Rectal smooth muscle tissue (tissue), 1 donor: ENCODE data around the gene GPHB5.

ENCODE experiments used
- H3K27ac ChIP-seq: one replicate; pipeline ENCODE4 v1.7.0; 2013; ENCODE audit warnings: low read depth, low read length, inconsistent platforms
- H3K27me3 ChIP-seq: one replicate; pipeline ENCODE4 v1.7.0; 2013; ENCODE audit warnings: low read length; ENCODE audit not compliant: control insufficient read depth, insufficient read depth
- H3K36me3 ChIP-seq: one replicate; pipeline ENCODE4 v1.7.0; 2013; ENCODE audit warnings: low read length; ENCODE audit not compliant: control insufficient read depth, insufficient read depth
- H3K4me1 ChIP-seq: one replicate; pipeline ENCODE4 v1.7.0; 2013; ENCODE audit warnings: low read length; ENCODE audit not compliant: control insufficient read depth, insufficient read depth
- H3K4me3 ChIP-seq: one replicate; pipeline ENCODE4 v1.7.0; 2013; ENCODE audit warnings: low read length
- H3K9ac ChIP-seq: one replicate; pipeline ENCODE4 v1.7.0; 2013; ENCODE audit warnings: low read length

Gene GPHB5

GRCh38 chr14:63318835-63319234 is at the start of gene GPHB5:
GPHB5 (minus strand) TSS chr14:63318935; CDS start chr14:63317849, 1,086 bp downstream.
- no peaks in the 10 kb centered on the region for H3K27me3 ChIP-seq
- H3K4me1 ChIP-seq = no peaks in the 10 kb centered on the region
- H3K9ac ChIP-seq = no peak within 1 kb of the TSS
- H3K27ac ChIP-seq = no peak within 1 kb of the TSS
- no peak within 1 kb of the TSS for H3K4me3 ChIP-seq
- no peaks in the 10 kb centered on the region for H3K36me3 ChIP-seq

- H3K9ac ChIP-seq = no peak overlapping the region
- no peaks in the 10 kb centered on the region for H3K27me3 ChIP-seq
- H3K27ac ChIP-seq = no peak overlapping the region
- H3K4me3 ChIP-seq = no peak overlapping the region
- no peaks in the 10 kb centered on the region for H3K4me1 ChIP-seq
- H3K36me3 ChIP-seq = no peaks in the 10 kb centered on the region
Measured at GRCh38 chr14:63367742-63368364, 49.1 kb upstream of the GPHB5 start.

- H3K9ac ChIP-seq = no peak overlapping the region
- H3K4me3 ChIP-seq = no peak overlapping the region
- H3K4me1 ChIP-seq = no peaks in the 10 kb centered on the region
- H3K27ac ChIP-seq = no peak overlapping the region
- no peaks in the 10 kb centered on the region for H3K36me3 ChIP-seq
- no peaks in the 10 kb centered on the region for H3K27me3 ChIP-seq
Measured at GRCh38 chr14:63362389-63362819, 43.7 kb upstream of the GPHB5 start.

- H3K27me3 ChIP-seq = no peaks in the 10 kb centered on the region
Measured at GRCh38 chr14:63361790-63362189, 43.1 kb upstream of the GPHB5 start.

GRCh38 chr14:63357841-63358240 is 39.1 kb upstream of the GPHB5 start:
- no peaks in the 10 kb centered on the region for H3K36me3 ChIP-seq
- no peaks in the 10 kb centered on the region for H3K4me1 ChIP-seq
- no peaks in the 10 kb centered on the region for H3K27me3 ChIP-seq
- no peak overlapping the region for H3K9ac ChIP-seq
- no peak overlapping the region for H3K4me3 ChIP-seq
- H3K27ac ChIP-seq = no peak overlapping the region

More at GRCh38 chr14:63361790-63362189, 43.1 kb upstream of the GPHB5 start:
- H3K4me3 ChIP-seq = no peak overlapping the region
- no peaks in the 10 kb centered on the region for H3K36me3 ChIP-seq
- no peaks in the 10 kb centered on the region for H3K4me1 ChIP-seq
- H3K27ac ChIP-seq = no peak overlapping the region
- H3K9ac ChIP-seq = no peak overlapping the region

- Histone ChIP-seq H3K27ac (no peak overlapping the region), H3K9ac (no peak overlapping the region), H3K36me3 (no peaks in the 10 kb centered on the region), H3K4me3 (no peak overlapping the region), H3K4me1 (no peaks in the 10 kb centered on the region), H3K27me3 (no peaks in the 10 kb centered on the region)
Measured at GRCh38 chr14:63345826-63346225, 27.1 kb upstream of the GPHB5 start.

GRCh38 chr14:63344336-63344735 is 25.6 kb upstream of the GPHB5 start:
- Histone ChIP-seq H3K27me3 (no peaks in the 10 kb centered on the region), H3K27ac (no peak overlapping the region)

GRCh38 chr14:63343878-63344277 is 25.1 kb upstream of the GPHB5 start:
- Histone ChIP-seq H3K36me3 (no peaks in the 10 kb centered on the region), H3K27ac (no peak overlapping the region), H3K4me3 (no peak overlapping the region), H3K27me3 (no peaks in the 10 kb centered on the region), H3K4me1 (no peaks in the 10 kb centered on the region), H3K9ac (no peak overlapping the region)

More at GRCh38 chr14:63344336-63344735, 25.6 kb upstream of the GPHB5 start:
- Histone ChIP-seq H3K36me3 (no peaks in the 10 kb centered on the region), H3K4me1 (no peaks in the 10 kb centered on the region), H3K9ac (no peak overlapping the region), H3K4me3 (no peak overlapping the region)

- H3K36me3 ChIP-seq = no peaks in the 10 kb centered on the region
- H3K27ac ChIP-seq = no peak overlapping the region
- H3K9ac ChIP-seq = no peak overlapping the region
- H3K4me1 ChIP-seq = no peaks in the 10 kb centered on the region
- H3K27me3 ChIP-seq = no peaks in the 10 kb centered on the region
- H3K4me3 ChIP-seq = no peak overlapping the region
Measured at GRCh38 chr14:63342371-63342770, 23.6 kb upstream of the GPHB5 start.

GRCh38 chr14:63328787-63329737 is 10.3 kb upstream of the GPHB5 start:
- H3K36me3 ChIP-seq = no peaks in the 10 kb centered on the region

GRCh38 chr14:63326840-63327239 is 8.1 kb upstream of the GPHB5 start:
- no peaks in the 10 kb centered on the region for H3K36me3 ChIP-seq
- no peak overlapping the region for H3K4me3 ChIP-seq
- H3K9ac ChIP-seq = no peak overlapping the region
- H3K4me1 ChIP-seq = no peaks in the 10 kb centered on the region
- no peak overlapping the region for H3K27ac ChIP-seq
- H3K27me3 ChIP-seq = no peaks in the 10 kb centered on the region

More at GRCh38 chr14:63328787-63329737, 10.3 kb upstream of the GPHB5 start:
- Histone ChIP-seq H3K4me1 (no peaks in the 10 kb centered on the region), H3K4me3 (no peak overlapping the region), H3K27ac (no peak overlapping the region), H3K9ac (no peak overlapping the region), H3K27me3 (no peaks in the 10 kb centered on the region)

GRCh38 chr14:63322897-63323573 is 4.3 kb upstream of the GPHB5 start:
- H3K4me1 ChIP-seq = no peaks in the 10 kb centered on the region
- no peaks in the 10 kb centered on the region for H3K36me3 ChIP-seq
- H3K27me3 ChIP-seq = no peaks in the 10 kb centered on the region
- no peak overlapping the region for H3K27ac ChIP-seq
- no peak overlapping the region for H3K9ac ChIP-seq
- no peak overlapping the region for H3K4me3 ChIP-seq
